GM18909 (cell line): ENCODE data around the gene ZNF41.
"Not testable (repeated sequence)": the region's sequence is repeated elsewhere in the genome, so short reads cannot be mapped to it uniquely, and the experiment has no call there.

Experiments used
- ATAC-seq: cut with Tn5 transposase; IDR thresholded peaks from one replicate; pipeline ENCODE4 v1.9.1; 2021; ENCODE audit warnings: mild to moderate bottlenecking; ENCODE audit not compliant: unreplicated experiment, poor library complexity

The ZNF41 gene

GRCh38 chrX:47482512-47483305 is at the start of gene ZNF41:
TSS of gene ZNF41 (minus strand) at chrX:47483222. CDS start at chrX:47467481, 15,741 bp downstream.
- ATAC-seq: peak; percentile 85

GRCh38 chrX:47530049-47530448 is 47.0 kb upstream of the ZNF41 start:
- no peak for ATAC-seq

GRCh38 chrX:47529548-47529947 is 46.5 kb upstream of the ZNF41 start:
- ATAC-seq: no peak

- no peak for ATAC-seq
These were observed 40.7 kb upstream of the ZNF41 start for GRCh38 chrX:47523713-47524166.

GRCh38 chrX:47523297-47523696 is 40.3 kb upstream of the ZNF41 start:
- ATAC-seq: peak; percentile 84

- ATAC-seq: no peak
These were observed 35.1 kb upstream of the ZNF41 start for GRCh38 chrX:47518144-47518543.

- ATAC-seq: no peak
These were observed 33.1 kb upstream of the ZNF41 start for GRCh38 chrX:47515941-47516665.

GRCh38 chrX:47514533-47515235 is 31.7 kb upstream of the ZNF41 start:
- no peak for ATAC-seq

GRCh38 chrX:47513034-47513965 is 30.3 kb upstream of the ZNF41 start:
- peak; percentile 68 for ATAC-seq

GRCh38 chrX:47512383-47512782 is 29.4 kb upstream of the ZNF41 start:
- ATAC-seq: not testable (repeated sequence)

GRCh38 chrX:47507153-47507867 is 24.3 kb upstream of the ZNF41 start:
- ATAC-seq: no peak

- no peak for ATAC-seq
These were observed 20.1 kb upstream of the ZNF41 start for GRCh38 chrX:47503151-47503550.

- ATAC-seq: no peak
These were observed 19.5 kb upstream of the ZNF41 start for GRCh38 chrX:47502316-47503125.

- no peak for ATAC-seq
These were observed 18.4 kb upstream of the ZNF41 start for GRCh38 chrX:47501226-47502074.

- no peak for ATAC-seq
These were observed 17.5 kb upstream of the ZNF41 start for GRCh38 chrX:47500554-47500953.

- ATAC-seq: no peak
These were observed 16.3 kb upstream of the ZNF41 start for GRCh38 chrX:47499293-47499692.

GRCh38 chrX:47498411-47498810 is 15.4 kb upstream of the ZNF41 start:
- ATAC-seq: no peak
